Anterior cingulate cortex (tissue), 58 donors: ENCODE results near the gene IGF1R.

Source experiments
- DNase-seq, 58 donors: peaks; one replicate each; lab custom pipeline; 2025; lab: John Stamatoyannopoulos, UW

IGF1R gene

DNA sequence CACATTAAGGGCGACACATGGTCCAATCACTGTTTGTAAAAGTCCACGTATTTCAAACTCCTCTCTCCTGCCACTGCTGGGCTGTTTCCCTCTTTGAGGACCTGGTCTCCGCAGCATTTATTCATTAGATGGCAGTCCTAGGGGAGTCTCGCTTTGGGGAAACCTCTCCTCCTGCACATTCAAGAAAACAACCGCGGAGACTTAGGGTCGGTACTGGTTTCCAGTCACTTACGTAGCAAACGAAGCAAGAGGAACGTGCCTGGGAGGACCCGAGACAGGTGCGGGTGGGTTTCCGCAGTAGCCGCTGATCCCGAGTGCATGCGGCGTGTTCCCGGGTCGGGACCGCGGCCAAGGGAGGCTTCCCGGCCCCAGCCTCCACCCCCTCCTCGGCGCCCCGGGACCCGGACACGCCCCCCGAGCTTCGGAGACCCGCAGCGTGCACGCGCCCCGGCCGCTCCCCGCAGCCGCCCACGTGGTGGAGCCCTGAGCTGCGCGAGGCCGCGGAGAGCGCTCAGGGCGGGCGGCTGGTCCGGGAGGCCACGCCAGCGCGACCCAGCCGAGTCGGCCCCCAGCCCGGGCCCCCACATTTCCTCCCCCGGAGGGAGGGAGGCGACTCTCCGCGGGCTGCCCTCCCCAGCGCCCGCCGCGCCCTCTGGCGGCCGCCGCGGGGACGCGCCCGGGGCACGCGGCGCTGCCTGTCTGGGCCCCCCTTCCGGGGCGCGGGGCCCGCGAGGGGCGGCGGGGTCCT, 1.1 kb upstream of the IGF1R start:
- peak in 49 of 58 donors; percentile 35 to 86 (median 66) for DNase-seq

DNA sequence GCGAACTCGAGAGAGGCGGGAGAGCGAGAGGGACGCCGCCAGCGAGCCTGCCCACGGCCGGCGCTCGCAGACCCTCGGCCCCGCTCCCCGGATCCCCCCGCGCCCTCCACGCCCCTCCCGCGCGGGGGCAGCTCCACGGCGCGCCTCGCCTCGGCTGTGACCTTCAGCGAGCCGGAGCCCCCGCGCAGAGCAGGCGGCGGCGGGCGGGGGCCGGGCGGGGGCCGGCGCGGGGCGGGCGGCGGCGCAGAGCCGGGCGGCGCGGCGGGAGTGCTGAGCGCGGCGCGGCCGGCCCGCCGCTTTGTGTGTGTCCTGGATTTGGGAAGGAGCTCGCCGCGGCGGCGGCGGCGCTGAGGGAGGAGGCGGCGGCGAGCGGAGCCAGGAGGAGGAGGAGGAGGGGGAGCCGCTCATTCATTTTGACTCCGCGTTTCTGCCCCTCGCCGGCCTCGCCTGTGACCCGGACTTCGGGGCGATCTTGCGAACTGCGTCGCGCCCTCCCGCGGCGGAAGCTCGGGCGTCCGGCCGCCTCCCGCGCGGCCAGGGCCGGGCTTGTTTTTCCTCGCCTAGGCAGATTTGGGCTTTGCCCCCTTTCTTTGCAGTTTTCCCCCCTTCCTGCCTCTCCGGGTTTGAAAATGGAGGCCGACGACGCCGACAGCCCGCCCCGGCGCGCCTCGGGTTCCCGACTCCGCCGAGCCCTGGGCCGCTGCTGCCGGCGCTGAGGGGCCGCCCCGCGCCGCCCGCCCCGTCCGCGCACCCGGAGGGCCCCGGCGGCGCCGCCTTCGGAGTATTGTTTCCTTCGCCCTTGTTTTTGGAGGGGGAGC, 524 bp downstream of the IGF1R start:
- DNase-seq: peak in 34 of 58 donors; percentile 13 to 78 (median 46)

DNA sequence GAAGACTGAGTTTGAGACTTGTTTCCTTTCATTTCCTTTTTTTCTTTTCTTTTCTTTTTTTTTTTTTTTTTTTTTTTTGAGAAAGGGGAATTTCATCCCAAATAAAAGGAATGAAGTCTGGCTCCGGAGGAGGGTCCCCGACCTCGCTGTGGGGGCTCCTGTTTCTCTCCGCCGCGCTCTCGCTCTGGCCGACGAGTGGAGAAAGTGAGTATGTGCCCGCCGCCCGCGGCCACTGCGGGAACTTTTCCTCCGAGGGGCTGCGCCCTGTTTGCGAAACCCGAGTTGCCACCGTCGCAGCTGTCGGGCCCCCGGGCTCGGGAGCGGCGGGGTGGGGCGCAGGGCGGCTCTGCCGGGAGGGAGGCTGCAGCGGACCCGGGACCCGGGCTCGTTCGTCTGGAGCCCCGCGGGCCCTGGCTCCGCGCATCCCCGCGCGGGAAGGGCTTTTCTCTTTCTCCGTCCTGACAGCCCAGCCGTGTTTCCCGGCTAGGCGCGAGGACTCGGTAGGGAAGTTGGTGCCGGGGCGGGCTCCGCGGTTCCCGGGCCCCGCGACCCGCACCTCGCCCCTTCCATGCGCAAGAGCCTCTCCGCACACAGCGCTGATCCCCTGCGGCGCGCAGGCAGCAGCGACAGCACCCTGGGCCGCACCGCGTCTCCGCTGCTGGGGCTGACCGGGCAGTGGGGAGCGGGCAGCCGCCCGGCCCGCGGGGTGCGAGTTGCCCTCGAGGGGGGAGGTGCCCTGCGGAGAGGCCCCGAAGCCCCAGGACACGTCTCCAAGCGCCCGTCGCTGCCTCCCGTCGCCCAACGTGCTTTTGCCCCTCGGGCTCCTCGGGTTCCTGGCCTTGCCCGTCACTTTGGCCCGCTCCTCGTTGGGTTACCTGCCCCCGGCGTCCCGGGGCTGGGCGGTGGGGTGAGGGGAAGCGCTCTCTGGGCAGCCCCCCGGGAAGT, 1.4 kb downstream of the IGF1R start:
- peak in 2 of 58 donors; percentile 21 to 40 for DNase-seq

DNA sequence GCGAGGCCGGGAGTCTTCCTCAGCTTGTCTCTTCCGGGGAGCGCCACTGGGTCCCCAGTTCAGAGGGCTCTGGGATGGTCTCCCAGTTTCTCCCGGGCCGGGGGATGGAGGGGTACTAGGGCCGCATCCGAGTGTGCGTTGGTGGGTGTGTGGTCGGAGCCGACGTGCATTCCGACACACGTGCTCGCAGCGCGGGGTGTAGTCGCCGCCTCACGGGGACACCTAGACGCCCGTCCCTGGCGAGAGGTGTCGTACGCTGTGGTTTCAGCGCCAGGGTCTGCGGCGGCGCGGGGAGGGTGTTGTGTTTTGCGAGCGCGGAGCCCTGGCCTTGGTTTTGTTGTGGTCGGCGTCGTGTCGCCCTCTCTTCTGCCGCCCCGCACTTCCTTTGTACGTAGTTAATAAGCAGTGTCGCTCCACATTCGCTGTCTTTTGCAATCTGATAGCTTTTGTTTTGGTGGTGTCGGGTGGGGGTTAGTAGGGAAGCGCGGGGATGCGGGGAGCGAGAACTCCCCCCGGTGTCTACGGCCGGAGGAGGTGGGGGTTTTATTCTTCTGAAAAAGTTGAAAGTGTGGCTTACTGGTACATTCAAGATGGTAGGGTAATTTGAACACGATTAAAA, 2.2 kb downstream of the IGF1R start:
- DNase-seq: peak in 1 of 58 donors; percentile 39

DNA sequence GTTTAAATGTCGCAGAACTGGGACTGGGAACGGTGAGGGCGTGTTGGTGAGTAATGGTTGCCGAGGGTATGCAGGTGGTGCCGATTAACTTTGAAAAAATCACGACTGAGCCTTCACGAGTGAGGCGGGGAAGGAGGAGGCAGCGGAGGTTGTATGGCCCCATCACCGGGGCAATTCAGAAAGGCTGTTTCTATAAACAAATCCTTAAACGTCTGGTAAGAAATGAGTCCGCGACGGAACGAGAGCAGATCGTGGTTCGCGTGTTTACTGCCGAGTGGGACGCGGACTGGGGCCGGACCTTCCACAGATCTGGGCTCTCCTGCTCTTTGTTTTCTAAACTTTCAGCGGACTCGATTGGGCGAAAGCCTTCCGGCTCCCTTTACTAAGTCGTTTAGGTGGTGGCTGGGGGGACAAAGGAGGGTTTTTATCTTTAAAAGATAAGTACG, 2.7 kb downstream of the IGF1R start:
- DNase-seq: peak in 1 of 58 donors; percentile 20

DNA sequence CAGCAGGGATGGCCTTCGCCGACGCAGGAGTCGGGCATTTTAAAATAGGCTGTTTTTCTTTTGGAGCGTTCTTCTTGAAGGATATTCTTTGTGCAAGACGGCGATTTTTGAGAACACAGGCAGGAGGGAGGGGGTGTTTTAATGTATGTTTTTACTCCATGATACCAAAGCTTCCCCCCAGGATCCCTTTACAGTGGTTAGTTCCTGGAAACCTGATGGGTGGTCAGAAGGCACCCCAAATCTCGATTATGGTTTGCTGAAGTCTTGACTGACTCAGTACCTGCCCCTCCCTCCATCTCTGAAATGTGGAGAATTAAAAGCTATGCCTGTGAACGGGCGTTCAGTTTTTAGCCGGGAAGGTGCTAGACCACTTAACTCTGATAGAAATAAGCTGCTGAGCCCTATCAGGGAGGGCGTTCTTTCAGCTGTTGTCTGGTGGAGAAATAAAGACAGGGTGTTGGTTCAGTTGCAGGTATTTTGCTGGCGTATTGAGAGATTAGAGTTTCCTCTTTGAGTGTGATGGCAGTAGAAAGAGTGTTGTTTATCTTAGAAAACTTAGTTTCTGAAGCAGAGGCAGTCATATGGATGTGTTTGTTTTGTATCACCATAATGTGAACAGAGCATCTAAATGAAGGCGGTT, 3.4 kb downstream of the IGF1R start:
- DNase-seq: peak in 2 of 58 donors; percentile 13 to 19

DNA sequence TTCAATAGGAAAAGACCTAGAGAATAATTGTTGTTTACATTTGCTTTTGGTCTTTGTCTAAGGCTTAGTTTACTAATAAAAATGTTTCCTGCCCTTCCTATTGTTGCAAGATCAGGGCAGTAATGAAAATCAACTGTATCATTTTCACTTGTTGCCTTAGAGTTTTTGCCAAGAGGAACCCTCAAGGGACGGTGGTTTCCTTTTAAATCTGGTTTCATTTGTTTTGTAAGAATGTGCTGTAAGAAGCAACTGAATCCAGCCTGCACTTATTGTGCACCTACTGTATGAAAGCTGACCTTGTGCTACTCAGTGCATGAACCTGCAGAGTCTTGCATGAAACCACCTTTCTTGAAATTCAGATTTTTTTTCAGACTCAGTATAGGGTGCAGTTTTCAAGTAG, 5.3 kb downstream of the IGF1R start:
- no peak for DNase-seq

DNA sequence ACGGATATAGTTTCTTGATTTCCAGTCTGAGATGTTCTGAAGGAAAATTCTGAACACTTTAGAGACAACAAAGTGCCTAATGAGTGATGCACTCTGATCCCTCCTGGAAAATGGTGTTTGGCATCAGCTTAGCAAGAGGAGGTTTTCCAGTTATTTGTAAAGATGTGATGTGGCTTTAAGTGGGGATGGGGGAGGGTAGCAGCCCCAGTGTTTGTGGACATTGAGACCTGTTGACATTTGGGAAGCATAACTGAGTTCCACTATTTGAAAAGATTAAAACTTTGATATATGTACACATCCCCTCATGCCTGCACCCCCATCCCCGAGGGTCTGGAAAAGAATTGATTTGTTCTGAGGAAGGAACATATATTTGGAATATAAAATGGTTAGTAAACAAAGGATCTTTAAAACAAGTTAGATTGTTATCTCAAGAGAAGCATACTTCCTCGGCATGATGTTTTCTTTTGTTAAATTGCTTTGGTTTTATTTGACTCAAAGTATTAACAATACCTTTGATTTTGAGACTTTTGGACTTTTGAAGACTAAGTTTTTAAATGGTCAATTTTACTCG, 6.5 kb downstream of the IGF1R start:
- no peak for DNase-seq

DNA sequence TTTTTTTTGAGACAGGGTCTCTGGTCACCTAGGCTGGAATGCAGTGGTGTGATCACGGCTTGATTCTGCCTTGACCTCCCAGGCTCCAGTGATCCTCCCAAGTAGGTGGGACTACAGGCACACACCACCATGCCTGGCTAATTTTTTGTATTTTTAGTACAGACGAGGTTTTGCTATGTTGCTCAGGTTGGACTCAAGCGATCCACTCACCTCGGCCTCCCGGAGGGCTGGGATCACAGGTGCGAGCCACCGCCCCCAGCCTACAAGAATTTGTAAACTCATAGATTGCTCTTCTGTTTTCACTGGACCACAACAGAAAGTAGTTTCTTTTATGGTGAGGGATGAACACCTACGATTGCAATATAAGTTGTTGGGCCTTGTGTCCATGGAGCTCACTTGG, 7.4 kb downstream of the IGF1R start:
- DNase-seq: no peak

DNA sequence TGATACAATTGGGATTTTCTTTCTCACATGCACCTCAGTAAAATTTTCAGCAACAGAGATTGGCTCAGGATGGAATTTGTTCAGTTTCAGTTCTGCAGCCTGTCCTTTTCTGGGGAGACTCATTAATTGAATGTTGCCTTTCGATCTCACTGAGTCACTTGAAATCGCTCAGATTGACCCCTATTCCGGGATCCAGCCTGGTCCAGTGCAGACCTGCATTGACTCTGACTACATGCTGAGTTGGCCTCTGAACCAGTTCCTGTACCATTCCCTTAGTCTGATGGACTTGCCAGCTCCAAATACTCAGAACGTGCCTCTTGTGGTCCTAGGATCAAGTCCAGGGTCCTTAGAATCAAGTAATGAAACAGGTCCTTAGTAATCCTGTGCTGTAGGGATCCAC, 9.4 kb downstream of the IGF1R start:
- no peak for DNase-seq

DNA sequence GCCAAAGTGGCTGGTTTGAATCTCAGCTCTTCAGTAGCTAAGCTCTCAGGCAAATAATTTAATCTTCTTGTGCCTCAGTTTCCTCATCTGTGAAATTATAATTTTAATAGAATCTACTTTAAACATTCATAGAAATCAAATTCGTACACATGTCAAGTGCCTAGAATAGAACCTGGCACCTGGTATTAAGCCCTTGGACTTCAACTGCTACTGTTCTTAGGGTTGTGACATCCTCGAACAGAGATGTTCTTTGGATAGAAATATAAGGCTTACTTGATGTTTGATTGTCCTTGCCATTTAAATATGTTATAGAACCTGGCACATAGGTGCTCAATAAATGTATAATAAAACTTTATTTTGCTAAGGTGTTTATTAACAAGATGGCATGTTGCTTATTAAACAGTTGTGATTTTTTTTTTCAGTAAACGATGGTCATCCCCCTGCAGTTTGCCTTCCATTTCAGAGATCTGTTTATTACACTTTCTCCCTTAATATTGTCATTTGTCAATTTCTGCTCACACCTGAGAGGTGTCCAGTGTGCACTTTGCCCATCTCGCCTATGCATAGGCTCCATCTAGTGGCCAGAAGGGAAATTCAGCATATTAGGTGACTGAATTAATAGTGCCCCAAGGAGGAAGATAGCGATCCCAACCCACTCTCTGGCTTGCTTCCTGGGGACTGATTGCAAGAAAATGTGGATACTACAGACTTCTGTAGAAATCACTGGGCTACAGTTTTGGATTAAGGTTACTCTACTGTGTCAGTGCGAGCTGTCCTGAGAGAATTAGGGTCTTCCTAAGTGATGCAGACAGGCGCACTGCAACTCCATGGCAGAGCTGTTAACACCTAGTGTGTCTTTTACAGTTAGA, 10.7 kb downstream of the IGF1R start:
- DNase-seq: peak in 2 of 58 donors; percentile 16 to 53

DNA sequence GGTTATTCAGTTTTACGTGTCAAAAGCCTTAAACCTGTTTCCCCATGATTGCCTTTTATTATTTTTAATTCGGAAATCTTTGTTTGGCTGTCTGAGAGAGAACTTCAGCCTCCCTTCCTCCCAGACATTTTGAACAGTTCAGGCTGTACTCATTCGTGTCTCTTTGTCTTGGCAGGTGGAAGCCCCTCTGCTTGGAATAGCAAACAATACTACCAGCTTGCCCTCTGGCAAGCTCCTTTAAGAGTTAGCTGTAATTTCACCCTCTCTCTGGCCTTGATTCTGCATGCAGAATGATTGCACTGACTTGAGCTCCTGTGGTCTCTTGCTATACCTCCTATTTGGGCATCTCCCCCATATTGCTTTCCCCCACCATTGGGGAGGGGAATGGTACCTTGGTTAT, 11.7 kb downstream of the IGF1R start:
- DNase-seq: no peak

DNA sequence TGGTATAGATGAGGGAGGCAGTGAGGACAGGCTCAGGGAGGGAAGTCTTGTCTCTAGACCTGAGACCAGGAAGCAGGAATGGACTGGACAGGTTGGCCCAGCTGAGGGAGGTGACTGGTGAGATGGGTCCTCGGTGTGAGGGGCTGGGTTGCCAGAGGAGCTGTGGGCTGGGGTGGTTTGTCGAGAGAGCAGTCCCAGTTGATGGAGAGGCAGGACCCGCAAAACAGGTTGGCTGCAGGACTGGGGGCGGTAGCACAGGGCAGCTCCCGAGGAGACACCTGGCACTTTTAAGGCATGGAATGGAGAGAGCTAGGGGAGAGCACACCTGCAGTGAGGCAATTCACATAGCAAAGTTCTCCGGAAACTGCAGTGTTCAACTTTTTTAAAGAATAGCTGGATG, 14.7 kb downstream of the IGF1R start:
- DNase-seq: no peak

DNA sequence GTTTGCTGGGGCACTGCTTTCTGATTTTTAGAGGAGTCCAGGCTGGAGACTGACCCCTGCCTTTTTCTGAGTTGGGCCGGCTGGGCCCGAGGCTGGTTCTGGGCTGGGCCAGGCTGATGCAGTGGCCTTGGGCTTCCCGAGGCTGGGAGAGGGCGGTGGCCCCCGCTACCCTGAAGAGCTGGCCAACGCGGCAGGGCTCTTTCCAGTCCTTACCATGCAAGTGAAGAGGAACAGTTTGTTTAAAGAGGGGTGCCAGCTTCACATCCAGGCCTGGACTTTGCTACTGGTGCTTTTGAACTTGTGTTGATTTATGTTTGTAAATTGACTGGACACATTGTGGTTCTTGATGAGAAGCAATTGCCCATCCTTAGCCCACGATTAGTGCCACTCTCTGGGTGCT, 15.3 kb downstream of the IGF1R start:
- no peak for DNase-seq

DNA sequence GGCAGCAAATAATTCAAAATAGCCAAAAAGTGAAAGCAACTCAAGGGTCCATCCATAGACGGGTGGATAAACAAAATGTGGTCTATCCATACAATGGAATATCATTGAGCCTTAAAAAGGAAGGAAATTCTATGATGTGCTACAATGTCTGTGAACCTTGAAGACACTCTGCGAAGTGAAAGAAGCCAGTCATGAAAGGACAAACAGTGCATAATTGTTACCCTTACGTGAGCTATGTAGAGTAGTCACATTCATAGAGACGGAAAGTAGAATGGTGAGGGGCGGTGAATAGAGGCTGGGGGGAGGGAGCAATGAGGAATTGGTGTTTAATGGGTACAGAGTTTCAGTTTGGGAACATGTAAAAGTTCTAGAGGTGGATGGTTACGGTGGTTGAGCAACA, 18.1 kb downstream of the IGF1R start:
- DNase-seq: no peak

DNA sequence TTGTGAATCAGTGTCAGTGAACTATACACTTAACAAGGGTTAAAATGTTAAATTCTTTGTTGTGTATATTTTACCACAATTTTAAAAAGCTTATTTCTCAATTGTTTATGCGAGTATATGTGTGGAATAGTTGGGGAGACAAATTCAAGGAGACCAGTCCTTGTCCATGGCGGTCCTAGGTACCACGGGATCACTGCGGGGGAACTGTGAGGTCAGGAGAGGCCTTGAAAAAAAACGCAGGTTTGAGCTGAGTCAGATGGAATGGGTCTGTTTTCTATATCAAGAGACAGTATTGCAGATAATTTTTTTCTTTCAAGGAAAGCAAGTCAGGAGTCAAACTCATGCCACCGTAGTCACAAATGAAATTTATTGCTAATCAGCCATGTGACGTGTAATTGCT, 18.5 kb downstream of the IGF1R start:
- no peak for DNase-seq

DNA sequence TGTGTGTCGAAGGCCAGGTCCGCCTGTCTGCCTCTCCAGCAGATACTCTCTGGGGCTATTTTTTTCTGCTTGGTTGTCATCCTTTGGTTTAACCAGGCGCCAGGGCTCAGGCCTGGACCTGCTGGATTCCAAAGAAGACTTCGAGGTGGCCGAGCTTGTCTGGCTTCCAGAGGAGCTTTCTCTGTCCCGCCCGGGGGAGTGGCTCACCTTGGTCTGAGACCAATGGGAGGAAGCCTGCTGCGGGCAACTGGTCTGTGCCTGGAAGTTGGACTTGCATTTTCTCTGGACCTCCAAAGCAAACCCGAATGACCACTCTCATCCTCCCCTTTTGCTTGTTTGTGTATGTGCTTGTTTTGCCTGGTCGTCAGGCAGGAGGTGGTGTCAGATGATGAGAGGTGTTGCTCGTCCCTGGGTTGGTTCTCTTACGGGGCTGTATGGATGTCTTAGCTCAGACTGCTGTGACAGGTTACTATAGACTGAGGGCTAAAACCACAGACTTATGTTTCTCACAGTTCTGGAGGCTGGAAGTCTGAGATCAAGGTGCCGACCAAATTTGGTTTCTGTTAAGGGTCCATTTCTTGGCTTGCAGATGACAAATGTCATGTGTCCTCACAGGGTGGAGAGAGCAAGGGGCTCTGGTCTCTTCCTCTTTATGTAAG, 19.3 kb downstream of the IGF1R start:
- no peak for DNase-seq
